ENCODE results near the gene MYH13. TPM values are rescaled to one million over a fixed set of nuclear protein-coding genes. Genes with fewer than 3 reads are reported as not detected.

Gene MYH13
- total and polyA plus RNA-seq, 9 of the 15 experiments (the other 6 are each of a cell fraction or from before 2014, with no cell fraction given), result 0.01 TPM; not detected in 8

DNA sequence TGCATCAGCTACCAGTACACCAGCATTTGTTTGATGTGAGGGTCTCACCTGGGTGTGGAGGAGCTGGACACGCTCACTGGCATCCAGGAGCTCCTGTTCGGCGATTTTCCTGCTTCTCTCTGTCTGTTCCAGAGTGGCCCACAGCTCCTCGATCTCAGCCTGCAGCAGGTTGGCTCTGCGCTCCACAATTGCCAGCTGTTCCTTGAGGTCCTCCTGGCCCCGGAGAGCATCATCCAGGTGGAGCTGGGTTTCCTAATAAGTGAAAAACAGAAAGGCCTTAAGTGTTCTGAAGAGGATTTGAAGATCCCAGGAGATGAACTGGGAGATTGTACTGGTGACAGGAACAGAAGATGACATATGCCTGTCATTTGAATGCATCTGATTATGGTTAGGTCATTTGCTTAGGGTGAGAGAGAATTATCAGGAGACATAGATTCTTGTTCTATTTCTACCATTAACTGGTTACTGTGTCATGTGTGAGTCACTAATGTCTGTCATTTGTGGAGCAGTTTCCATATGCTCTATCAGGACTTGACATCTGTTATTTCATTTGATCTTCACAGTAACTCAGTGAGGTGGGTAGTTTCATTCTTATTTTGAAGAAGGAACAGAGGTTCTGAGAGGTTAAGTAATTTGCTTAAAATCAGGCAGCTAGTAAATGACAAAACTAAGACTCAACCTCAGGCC is 21.5 kb upstream of the MYH13 start:
- no peaks in the 10 kb centered on the region for H3K9me3 ChIP-seq (replicated peaks; ENCODE audit: control insufficient read depth, insufficient read depth, low read depth, low read length)
- TF ChIP-seq, protein P1, sequence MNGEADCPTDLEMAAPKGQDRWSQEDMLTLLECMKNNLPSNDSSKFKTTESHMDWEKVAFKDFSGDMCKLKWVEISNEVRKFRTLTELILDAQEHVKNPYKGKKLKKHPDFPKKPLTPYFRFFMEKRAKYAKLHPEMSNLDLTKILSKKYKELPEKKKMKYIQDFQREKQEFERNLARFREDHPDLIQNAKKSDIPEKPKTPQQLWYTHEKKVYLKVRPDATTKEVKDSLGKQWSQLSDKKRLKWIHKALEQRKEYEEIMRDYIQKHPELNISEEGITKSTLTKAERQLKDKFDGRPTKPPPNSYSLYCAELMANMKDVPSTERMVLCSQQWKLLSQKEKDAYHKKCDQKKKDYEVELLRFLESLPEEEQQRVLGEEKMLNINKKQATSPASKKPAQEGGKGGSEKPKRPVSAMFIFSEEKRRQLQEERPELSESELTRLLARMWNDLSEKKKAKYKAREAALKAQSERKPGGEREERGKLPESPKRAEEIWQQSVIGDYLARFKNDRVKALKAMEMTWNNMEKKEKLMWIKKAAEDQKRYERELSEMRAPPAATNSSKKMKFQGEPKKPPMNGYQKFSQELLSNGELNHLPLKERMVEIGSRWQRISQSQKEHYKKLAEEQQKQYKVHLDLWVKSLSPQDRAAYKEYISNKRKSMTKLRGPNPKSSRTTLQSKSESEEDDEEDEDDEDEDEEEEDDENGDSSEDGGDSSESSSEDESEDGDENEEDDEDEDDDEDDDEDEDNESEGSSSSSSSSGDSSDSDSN (IDR thresholded peaks at IDR 0.05; ENCODE audit: borderline replicate concordance in 1 of 2, low read depth in 2 of 2, low read length in 2 of 2), result no peak
- 0 out of 2 replicates have a peak, but pooled peaks have one; percentile 27 for TF ChIP-seq FOSL1 (tag; conservative IDR thresholded peaks at IDR 0.05)
- no peaks in the 10 kb centered on the region for H3K27me3 ChIP-seq (ENCODE audit: control insufficient read depth in 2 of 2, insufficient read depth in 2 of 2, low read length in 2 of 2)
- no peak overlapping the region for H3K27ac ChIP-seq (ENCODE audit: extremely low read depth, low read depth, low read length)
- H4K20me1 ChIP-seq (replicated peaks; ENCODE audit: control insufficient read depth, insufficient read depth, low read length), result no peaks in the 10 kb centered on the region
- no peaks in the 10 kb centered on the region for H3K36me3 ChIP-seq (ENCODE audit: control insufficient read depth, insufficient read depth, low read length)
- in situ Hi-C loops (cut with MboI), result no loop called here
- H3K4me2 ChIP-seq (ENCODE audit: insufficient read depth, low read length), result no peak overlapping the region
- 0% methylated on average over 2 of the region's 6 CpGs for WGBS (ENCODE audit: insufficient coverage, low coverage, missing lambda C conversion rate)
- DNase-seq (ENCODE audit: extremely low read depth in 1 of 4, low spot score in 3 of 4) (no peak), FAIRE-seq (no peak), ATAC-seq (no peak)
- no peaks in the 10 kb centered on the region; a peak in 1 of 5 replicates for H3K4me1 ChIP-seq (replicated peaks in 1 of 2; ENCODE audit: control insufficient read depth in 2 of 2, insufficient read depth in 2 of 2, low read length in 2 of 2)
- ChIA-PET POLR2A (interaction anchor here (0.9 kb wide), 1 partner anchor 9 kb away, joined by 3 read pairs; no protein-coding TSS in a partner anchor), CTCF (ENCODE audit: low intra/inter-chr PET ratio) (no interaction called here)
- H3K4me3 ChIP-seq, result no peak overlapping the region
- BruUV-seq (replicated peaks), result no TSS peak
- H3K79me2 ChIP-seq (ENCODE audit: control insufficient read depth, insufficient read depth, low read length), result no peaks in the 10 kb centered on the region
- H2AFZ ChIP-seq (ENCODE audit: low read depth, low read length), result no peak overlapping the region
- no peaks in the 10 kb centered on the region for H3K9me1 ChIP-seq (ENCODE audit: control insufficient read depth, insufficient read depth, low read length)
- intact Hi-C loops (cut with micrococcal nuclease), result no loop called here
- no peak overlapping the region for H3K9ac ChIP-seq (ENCODE audit: insufficient read depth in 1 of 2, low read depth in 2 of 2, low read length in 2 of 2)
